Activated T-helper 17 cell treated with anti-CD3 and anti-CD28 coated beads, Interleukin-2, amount 50 U/mL, for 72 hours (primary cell): ENCODE data around the gene MARCOL. TPM values are rescaled to one million over a fixed set of nuclear protein-coding genes. Genes with fewer than 3 reads are reported as not detected.

Experiments used
- ATAC-seq: fragments of 150-1000 bp; cut with Tn5 transposase; replicated peaks from 2 replicates; pipeline ENCODE4 v1.10.0; 2021; ENCODE audit warnings: mild to moderate bottlenecking, moderate library complexity
- H3K27ac Mint-ChIP-seq: one replicate; pipeline ENCODE4 v1.8.0; 2022; ENCODE audit warnings: mixed read lengths
- H3K27me3 Mint-ChIP-seq: one replicate; pipeline ENCODE4 v1.8.0; 2022; ENCODE audit warnings: mixed read lengths
- H3K36me3 Mint-ChIP-seq: one replicate; pipeline ENCODE4 v1.8.0; 2022; ENCODE audit warnings: low read depth, mild to moderate bottlenecking, mixed read lengths
- H3K4me1 Mint-ChIP-seq: one replicate; pipeline ENCODE4 v1.8.0; 2022; ENCODE audit warnings: mixed read lengths
- H3K4me3 Mint-ChIP-seq: one replicate; pipeline ENCODE4 v1.8.0; 2022; ENCODE audit warnings: mild to moderate bottlenecking, mixed read lengths
- H3K9me3 Mint-ChIP-seq: one replicate; pipeline ENCODE4 v1.8.0; 2022; ENCODE audit warnings: mixed read lengths
- total RNA-seq, 2 donors: library from RNA; stranded (reverse); gene quantifications; one replicate each; pipeline ENCODE4 v1.2.3, GENCODE V29; 2022

MARCOL gene, protein sequence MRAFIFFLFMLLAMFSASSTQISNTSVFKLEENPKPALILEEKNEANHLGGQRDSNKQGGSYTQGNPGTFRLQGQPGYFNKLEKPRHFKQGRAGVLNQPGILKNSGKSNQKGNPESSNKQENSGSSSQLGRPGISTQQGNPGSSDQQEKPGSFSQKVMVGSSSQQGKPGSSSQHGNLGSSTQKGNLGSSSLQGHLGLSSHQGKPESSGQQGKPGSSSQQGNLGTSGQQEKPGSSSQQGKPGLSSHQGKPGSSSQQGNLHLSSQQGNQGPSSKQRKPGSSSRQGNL
- total RNA-seq, result not detected

DNA sequence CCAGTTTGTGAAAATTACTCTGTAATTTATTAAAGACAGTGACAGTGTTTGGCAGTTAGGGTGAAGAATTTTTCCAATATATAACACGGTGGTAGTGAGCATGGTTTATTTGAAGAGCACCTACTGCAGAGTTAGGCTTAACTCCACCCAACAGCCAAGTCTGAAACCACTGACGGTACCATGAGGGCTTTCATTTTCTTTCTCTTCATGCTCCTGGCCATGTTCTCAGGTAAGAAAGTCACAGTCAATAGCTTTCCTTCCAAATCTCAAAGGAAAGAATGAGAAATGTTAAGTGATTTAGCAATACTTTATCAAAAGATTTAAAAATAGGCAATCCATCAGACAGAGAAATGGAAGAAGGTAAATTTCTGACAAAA is at the start of gene MARCOL:
Gene MARCOL (plus strand): TSS at position 108 of the 377 bp plus-strand sequence. CDS start 73 bp downstream, at position 181.
- peaks cover 3% of the 10 kb centered on the region for H3K9me3 Mint-ChIP-seq

DNA sequence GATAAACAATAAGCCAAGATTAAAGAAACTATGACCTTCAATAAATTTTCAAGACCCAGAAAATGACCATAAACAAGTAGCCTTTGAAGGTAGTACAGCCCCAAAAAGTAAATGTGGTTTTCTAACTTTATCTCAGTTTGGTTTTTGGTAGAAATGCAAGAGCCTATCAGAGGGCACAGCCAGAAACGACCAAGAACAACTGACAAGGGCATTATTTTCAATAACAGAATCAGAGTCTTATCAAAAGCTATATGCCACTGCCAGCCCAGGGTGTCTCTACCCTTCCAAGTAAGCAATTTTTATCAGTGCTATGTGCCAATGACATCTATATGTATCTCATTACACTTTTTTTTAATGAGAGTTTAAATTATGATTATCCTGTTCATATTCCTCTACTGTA is 47.3 kb upstream of the MARCOL start:
- ATAC-seq, result no peak
- no peaks in the 10 kb centered on the region for H3K36me3 Mint-ChIP-seq

More for the DNA sequence above, at the start of gene MARCOL:
- no peaks in the 10 kb centered on the region for H3K27me3 Mint-ChIP-seq
- H3K4me3 Mint-ChIP-seq, result no peak within 1 kb of the TSS
- no peaks in the 10 kb centered on the region for H3K36me3 Mint-ChIP-seq
- no peak within 1 kb of the TSS for H3K27ac Mint-ChIP-seq
- no peaks in the 10 kb centered on the region for H3K4me1 Mint-ChIP-seq
- no peak for ATAC-seq

DNA sequence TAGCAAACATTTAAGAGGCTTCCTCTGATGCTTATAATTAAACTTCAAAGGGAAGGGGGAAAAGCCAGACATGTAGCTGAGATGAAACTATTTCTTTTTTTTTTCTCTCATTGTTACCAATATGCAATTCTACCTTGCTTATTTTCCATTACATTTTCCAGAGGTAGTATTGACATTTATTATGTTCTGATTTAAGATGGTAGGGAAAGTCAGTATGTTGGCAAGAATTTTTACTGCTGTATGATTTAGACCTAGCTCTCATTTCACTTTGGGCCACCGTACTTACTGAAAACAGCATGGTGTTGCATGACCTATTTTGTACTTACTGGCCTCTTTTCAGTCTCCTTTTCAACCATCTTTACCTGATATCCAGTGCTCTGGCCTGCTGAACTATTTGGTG is 45.1 kb upstream of the MARCOL start:
- no peak for ATAC-seq
- Mint-ChIP-seq H3K4me3 (no peak overlapping the region), H3K4me1 (no peaks in the 10 kb centered on the region), H3K9me3 (no peaks in the 10 kb centered on the region), H3K27me3 (peaks cover 5% of the 10 kb centered on the region), H3K36me3 (no peaks in the 10 kb centered on the region), H3K27ac (no peak overlapping the region)

More for the DNA sequence above, 47.3 kb upstream of the MARCOL start:
- Mint-ChIP-seq H3K27ac (no peak overlapping the region), H3K4me1 (no peaks in the 10 kb centered on the region), H3K27me3 (peaks cover 6% of the 10 kb centered on the region), H3K4me3 (no peak overlapping the region), H3K9me3 (no peaks in the 10 kb centered on the region)

DNA sequence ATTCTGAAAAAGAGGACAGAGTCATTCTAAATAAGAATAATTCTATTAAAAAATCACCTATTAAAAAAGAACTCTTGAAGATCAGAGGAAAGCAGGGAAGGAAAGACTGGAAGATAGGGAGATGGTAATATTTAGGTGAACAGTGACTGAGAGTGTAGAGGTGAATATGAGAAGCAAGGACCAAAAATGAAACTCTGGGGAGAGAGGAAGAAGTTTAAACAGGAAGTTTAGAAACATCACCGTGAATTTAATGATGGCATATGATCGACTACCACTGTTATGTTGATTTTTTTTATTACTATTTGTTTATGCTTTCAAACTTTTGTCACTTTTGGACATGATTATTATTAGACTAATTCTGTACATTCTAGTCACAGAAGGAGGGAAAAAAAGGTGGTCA is 37.2 kb upstream of the MARCOL start:
- Mint-ChIP-seq H3K27me3 (peaks cover 20% of the 10 kb centered on the region), H3K27ac (no peak overlapping the region), H3K9me3 (no peaks in the 10 kb centered on the region), H3K4me3 (no peak overlapping the region), H3K36me3 (no peaks in the 10 kb centered on the region), H3K4me1 (no peaks in the 10 kb centered on the region)
- ATAC-seq, result no peak

DNA sequence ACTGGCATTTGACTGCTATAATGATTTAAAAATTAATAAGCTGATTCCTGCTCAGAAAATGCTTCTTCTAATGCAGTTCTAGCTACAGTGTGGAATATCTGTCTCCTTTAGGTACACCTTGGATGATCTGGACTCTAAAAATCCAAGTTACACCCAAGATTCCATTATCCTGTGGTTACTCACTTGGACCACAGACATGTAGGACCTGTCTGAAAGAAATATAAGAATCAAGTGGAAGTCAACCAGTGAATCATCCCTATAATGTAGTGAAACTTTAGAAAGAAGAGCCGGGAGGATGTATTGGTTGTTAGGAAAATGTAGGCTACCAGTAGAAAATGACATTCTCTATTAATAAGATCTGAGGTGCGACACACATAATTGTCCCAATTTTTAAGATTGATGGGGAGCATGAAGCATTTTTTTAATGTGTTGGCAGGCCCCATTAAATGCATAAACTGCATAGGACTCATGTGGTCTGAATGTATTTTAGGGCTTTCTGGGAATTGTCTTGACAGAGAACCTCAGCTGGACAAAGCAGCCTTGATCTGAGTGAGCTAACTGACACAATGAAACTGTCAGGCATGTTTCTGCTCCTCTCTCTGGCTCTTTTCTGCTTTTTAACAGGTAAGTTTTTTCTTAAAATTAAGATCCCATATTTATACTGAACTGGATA is 35.7 kb upstream of the MARCOL start, which contains the start of gene SPINK6:
Gene SPINK6 (plus strand): TSS at position 512 of the 673 bp plus-strand sequence. CDS start 55 bp downstream, at position 567.
- Mint-ChIP-seq H3K27ac (no peak within 1 kb of the TSS), H3K4me3 (no peak within 1 kb of the TSS), H3K9me3 (no peaks in the 10 kb centered on the region), H3K4me1 (no peaks in the 10 kb centered on the region), H3K36me3 (no peaks in the 10 kb centered on the region), H3K27me3 (peaks cover 21% of the 10 kb centered on the region)
- ATAC-seq, result no peak

DNA sequence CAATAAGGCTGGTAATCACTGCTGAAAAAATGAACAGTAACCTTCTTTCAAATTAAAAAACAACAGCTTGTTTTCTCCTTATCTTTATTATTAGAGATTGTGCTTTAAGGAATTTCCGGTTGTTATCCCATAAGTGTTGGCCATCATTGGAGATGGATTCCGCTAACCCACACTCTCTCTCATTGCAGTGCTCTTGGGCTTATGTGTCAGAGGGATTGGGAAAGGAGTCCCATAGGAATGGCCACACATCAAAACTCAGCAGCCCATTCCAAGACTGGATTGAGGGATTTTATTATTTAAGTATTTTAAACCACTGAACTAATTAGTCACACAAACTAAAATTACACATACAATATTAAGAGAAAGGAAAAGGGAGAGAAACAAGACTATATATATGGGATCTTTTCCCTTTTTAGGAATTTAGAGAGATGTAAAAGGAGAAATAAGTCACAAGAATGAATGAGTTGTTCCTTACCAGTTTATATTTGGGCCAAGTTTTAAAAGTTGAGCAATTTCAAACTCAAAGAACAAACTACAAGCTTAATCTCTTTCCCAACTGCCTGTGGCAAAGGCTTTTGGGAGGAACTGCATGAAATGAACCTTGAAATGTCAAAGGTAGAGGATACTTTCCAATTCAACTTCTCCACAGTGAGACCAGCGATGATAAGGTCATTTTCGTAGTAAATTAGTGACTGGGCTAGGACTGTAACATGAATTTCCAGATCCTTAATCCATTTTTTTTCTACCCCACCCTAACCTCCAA is 33.1 kb upstream of the MARCOL start:
- Mint-ChIP-seq H3K4me3 (no peak overlapping the region), H3K27me3 (peaks cover 14% of the 10 kb centered on the region), H3K27ac (no peak overlapping the region), H3K4me1 (no peaks in the 10 kb centered on the region), H3K36me3 (no peaks in the 10 kb centered on the region), H3K9me3 (no peaks in the 10 kb centered on the region)
- no peak for ATAC-seq

DNA sequence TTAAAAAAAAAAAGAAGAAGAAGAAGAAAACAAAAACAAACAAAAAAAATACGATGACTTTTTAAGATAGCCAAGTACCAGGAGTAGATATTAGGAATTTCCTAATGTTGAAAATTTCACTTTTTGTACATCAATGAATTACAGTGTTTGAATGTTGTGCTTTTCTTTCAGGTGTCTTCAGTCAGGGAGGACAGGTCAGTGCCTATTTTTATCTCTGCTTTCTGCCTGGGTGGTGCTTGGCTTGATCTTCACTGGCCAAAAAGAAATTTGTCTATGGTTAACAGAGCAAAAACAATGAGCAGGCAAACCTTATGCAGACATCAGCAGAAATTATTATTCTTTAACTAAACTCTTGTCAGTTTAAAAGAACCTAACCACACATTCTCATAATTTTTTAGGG is 32.5 kb upstream of the MARCOL start:
- Mint-ChIP-seq H3K36me3 (no peaks in the 10 kb centered on the region), H3K27ac (no peak overlapping the region), H3K4me3 (no peak overlapping the region), H3K9me3 (no peaks in the 10 kb centered on the region), H3K4me1 (no peaks in the 10 kb centered on the region), H3K27me3 (peaks cover 14% of the 10 kb centered on the region)
- ATAC-seq, result no peak

DNA sequence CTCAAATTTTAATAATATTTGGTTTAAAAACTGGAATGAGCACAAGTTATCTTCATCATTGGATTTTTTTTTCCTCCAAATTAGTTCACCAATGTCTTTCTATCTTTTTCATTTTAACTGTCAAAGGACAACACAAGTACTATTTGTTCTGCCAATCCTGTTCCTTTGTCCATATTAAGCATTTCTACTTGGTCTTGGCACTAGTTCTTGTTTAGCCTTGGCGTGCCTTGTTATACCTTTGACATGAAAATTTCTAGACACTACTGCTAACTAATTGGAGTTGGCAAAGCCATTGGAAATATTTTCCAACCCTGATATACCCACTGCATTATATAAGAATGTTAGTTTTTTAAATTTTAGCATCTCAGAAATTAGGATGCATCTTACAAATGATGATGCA is 31.7 kb upstream of the MARCOL start:
- ATAC-seq, result no peak
- H3K27me3 Mint-ChIP-seq, result peaks cover 9% of the 10 kb centered on the region
- H3K27ac Mint-ChIP-seq, result no peak overlapping the region
- no peak overlapping the region for H3K4me3 Mint-ChIP-seq
- H3K4me1 Mint-ChIP-seq, result no peaks in the 10 kb centered on the region
- H3K36me3 Mint-ChIP-seq, result no peaks in the 10 kb centered on the region
- no peaks in the 10 kb centered on the region for H3K9me3 Mint-ChIP-seq

DNA sequence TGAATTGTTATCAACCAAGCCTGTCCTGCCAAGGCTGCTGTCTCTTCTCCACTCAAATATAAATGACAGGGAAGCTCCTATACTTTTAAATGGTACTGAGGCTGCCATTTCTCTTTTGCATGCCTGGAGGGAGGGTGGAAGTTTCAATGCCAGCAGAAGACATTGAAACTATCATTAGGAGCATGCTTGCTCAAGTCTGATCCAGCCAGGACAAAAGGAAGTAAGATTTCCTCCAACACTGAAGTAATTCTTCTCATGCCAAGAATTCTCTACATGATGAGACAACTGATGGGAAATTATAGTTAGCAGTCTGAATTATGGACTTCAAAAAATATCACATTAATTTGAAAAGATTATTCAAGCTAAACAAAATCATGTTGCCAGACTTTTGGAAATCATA is 30.1 kb upstream of the MARCOL start:
- no peak overlapping the region for H3K27ac Mint-ChIP-seq
- H3K27me3 Mint-ChIP-seq, result peaks cover 11% of the 10 kb centered on the region
- H3K4me3 Mint-ChIP-seq, result no peak overlapping the region
- ATAC-seq, result no peak
- H3K4me1 Mint-ChIP-seq, result no peaks in the 10 kb centered on the region
- H3K9me3 Mint-ChIP-seq, result no peaks in the 10 kb centered on the region
- no peaks in the 10 kb centered on the region for H3K36me3 Mint-ChIP-seq

DNA sequence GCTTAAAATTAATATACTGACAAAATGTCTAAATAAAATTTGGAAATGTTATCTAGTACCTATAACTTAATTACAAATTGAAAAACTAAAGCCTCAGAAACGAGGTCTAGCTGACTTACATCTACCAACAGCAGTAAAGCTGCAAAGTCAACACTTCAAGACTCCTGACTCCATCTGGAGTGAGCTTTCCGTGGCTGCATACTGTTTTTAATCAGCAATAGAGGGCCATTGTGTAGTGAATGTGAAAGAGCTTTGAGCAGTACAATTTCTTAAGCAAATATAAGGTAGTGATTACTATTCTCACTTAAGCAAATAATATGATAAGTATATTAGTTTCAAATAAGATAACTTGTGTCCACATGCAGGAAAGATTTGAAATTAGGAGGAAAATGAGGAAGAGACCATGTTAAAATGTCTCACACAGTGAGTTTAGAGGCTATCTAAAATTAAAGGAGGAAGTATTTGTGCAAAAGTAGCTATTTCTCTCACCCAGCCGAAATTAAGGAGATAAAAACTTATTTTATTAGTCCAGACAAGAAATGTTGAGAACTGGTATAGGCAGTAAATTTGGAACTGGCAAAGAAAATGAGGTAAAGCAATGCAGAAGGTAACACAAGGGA is 29.1 kb upstream of the MARCOL start:
- ATAC-seq, result no peak
- peaks cover 11% of the 10 kb centered on the region for H3K27me3 Mint-ChIP-seq
- no peak overlapping the region for H3K27ac Mint-ChIP-seq
- no peaks in the 10 kb centered on the region for H3K4me1 Mint-ChIP-seq
- no peak overlapping the region for H3K4me3 Mint-ChIP-seq
- H3K36me3 Mint-ChIP-seq, result no peaks in the 10 kb centered on the region
- H3K9me3 Mint-ChIP-seq, result no peaks in the 10 kb centered on the region

DNA sequence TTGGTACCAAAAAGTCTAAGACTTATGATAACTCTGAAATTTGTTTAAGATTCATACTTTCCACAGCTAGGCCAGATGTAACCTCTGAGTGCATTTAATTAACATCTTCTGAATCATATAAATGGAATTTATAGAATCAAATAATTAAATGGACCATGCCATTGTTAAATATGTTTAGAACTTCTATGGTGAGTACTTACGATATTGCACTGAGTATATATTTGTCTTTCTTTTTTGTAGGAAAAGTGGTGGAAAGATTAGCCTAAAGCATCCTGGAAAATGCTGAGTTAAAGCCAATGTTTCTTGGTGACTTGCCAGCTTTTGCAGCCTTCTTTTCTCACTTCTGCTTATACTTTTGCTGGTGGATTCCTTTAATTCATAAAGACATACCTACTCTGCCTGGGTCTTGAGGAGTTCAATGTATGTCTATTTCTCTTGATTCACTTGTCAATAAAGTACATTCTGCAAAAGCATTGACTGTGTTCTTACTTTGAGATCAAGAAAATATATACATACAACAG is 23.6 kb upstream of the MARCOL start:
- H3K36me3 Mint-ChIP-seq, result no peaks in the 10 kb centered on the region

DNA sequence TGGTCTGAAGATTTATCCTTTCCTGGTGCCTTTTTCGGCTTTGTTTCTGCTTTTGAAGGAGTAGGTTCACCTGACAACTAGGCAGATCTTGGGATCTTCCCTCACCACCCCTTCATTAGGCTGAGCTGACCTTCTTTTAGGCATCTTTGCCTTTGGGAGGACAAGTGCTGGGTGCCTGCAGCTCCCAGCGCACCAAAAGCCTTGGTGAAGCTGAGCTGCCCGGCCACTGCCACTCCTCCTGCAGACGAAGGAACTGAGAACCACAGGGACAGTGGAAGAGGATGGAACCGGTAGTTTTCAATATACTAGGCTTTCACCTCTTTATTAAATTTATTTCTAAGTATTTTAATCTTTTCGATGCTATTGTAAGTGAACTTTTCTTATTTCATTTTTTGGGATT is 16.8 kb upstream of the MARCOL start:
- H3K27ac Mint-ChIP-seq, result no peak overlapping the region
- no peaks in the 10 kb centered on the region for H3K36me3 Mint-ChIP-seq
- H3K4me3 Mint-ChIP-seq, result no peak overlapping the region
- no peaks in the 10 kb centered on the region for H3K9me3 Mint-ChIP-seq
- no peak for ATAC-seq
- H3K4me1 Mint-ChIP-seq, result no peaks in the 10 kb centered on the region
- H3K27me3 Mint-ChIP-seq, result peaks cover 9% of the 10 kb centered on the region

More for the DNA sequence above, 23.6 kb upstream of the MARCOL start:
- no peak for ATAC-seq
- no peak overlapping the region for H3K4me3 Mint-ChIP-seq
- H3K4me1 Mint-ChIP-seq, result no peaks in the 10 kb centered on the region
- H3K27ac Mint-ChIP-seq, result no peak overlapping the region
- H3K9me3 Mint-ChIP-seq, result no peaks in the 10 kb centered on the region
- H3K27me3 Mint-ChIP-seq, result peaks cover 3% of the 10 kb centered on the region

DNA sequence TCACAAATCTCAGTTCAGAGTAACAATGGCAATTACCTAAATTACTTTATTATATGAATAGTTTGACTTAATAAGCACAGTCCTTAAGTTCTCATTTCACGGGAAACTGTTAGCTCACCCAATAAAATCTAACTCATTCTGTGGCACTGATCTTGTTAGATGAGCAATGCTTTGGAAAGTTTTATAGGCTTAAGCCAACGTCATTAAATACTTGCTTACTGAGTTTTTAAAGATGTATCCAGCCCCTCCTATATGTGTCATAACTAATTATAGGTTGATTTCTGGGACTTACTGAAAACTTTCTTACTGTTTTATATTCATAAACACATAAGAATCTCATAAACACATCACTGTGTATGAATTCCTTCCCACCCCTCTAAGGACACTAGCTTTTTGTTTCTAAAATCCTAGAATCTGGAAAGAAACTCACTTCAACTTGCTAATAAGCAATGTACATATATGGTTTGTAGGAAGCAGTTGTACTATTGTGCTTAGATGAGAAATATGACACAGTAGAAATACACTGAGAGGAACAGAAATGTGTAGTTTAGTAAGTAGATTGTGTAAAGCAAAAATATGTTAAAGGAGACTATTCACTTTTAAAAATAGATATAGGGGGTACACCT is 14.1 kb upstream of the MARCOL start:
- Mint-ChIP-seq H3K27ac (no peak overlapping the region), H3K9me3 (no peaks in the 10 kb centered on the region), H3K27me3 (peaks cover 9% of the 10 kb centered on the region), H3K4me3 (no peak overlapping the region), H3K4me1 (no peaks in the 10 kb centered on the region), H3K36me3 (no peaks in the 10 kb centered on the region)
- no peak for ATAC-seq
